ENCODE measurements around the gene BMS1.

The BMS1 gene

GRCh38 chr10:42877496-42878030, 95.0 kb downstream of the BMS1 start:
- H3K36me3 ChIP-seq (ENCODE audit: insufficient read depth, low read length) = no peaks in the 10 kb centered on the region
- no peaks in the 10 kb centered on the region for H3K9me2 ChIP-seq (ENCODE audit: low read depth, low read length)
- TF ChIP-seq EZH2 (IDR thresholded peaks at IDR 0.05; ENCODE audit: borderline replicate concordance, low read length) (no peak), CTCF (IDR thresholded peaks at IDR 0.05; ENCODE audit: low read length) (no peak)
- H3K9ac ChIP-seq (ENCODE audit: low read length) = no peak overlapping the region
- H3K79me2 ChIP-seq (ENCODE audit: insufficient read depth, low read length) = no peaks in the 10 kb centered on the region
- H3K9me3 ChIP-seq (ENCODE audit: low read length) = no peaks in the 10 kb centered on the region
- no peak overlapping the region for H2AFZ ChIP-seq (ENCODE audit: low read length)
- no peaks in the 10 kb centered on the region for H3F3A ChIP-seq (ENCODE audit: insufficient read depth, low read length)
- no peaks in the 10 kb centered on the region for H3K4me1 ChIP-seq (ENCODE audit: insufficient read depth, low read length, severe bottlenecking)
- H3K4me2 ChIP-seq (ENCODE audit: low read length) = no peak overlapping the region
- no peaks in the 10 kb centered on the region for H3K27me3 ChIP-seq (ENCODE audit: insufficient read depth, low read length)
- H3K27ac ChIP-seq (ENCODE audit: low read depth, low read length, poor library complexity, severe bottlenecking) = no peak overlapping the region
- no peaks in the 10 kb centered on the region for H4K20me1 ChIP-seq (ENCODE audit: insufficient read depth, low read length)
- H3K4me3 ChIP-seq (ENCODE audit: low read depth, low read length, poor library complexity, severe bottlenecking) = no peak overlapping the region

- Histone ChIP-seq H3K4me3 (ENCODE audit: low read depth, low read length, poor library complexity, severe bottlenecking) (no peak overlapping the region), H2AFZ (ENCODE audit: low read length) (no peak overlapping the region), H3K9me2 (ENCODE audit: low read depth, low read length) (no peaks in the 10 kb centered on the region), H3K27ac (ENCODE audit: low read depth, low read length, poor library complexity, severe bottlenecking) (no peak overlapping the region), H3K9ac (ENCODE audit: low read length) (no peak overlapping the region), H3K79me2 (ENCODE audit: insufficient read depth, low read length) (no peaks in the 10 kb centered on the region), H3F3A (ENCODE audit: insufficient read depth, low read length) (no peaks in the 10 kb centered on the region), H4K20me1 (ENCODE audit: insufficient read depth, low read length) (no peaks in the 10 kb centered on the region), H3K9me3 (ENCODE audit: low read length) (no peaks in the 10 kb centered on the region), H3K27me3 (ENCODE audit: insufficient read depth, low read length) (peaks cover 3% of the 10 kb centered on the region; the same call in 1 of the 2 replicates), H3K36me3 (ENCODE audit: insufficient read depth, low read length) (no peaks in the 10 kb centered on the region), H3K4me1 (ENCODE audit: insufficient read depth, low read length, severe bottlenecking) (no peaks in the 10 kb centered on the region), H3K4me2 (ENCODE audit: low read length) (no peak overlapping the region)
- TF ChIP-seq EZH2 (IDR thresholded peaks at IDR 0.05; ENCODE audit: borderline replicate concordance, low read length) = no peak
- TF ChIP-seq CTCF (IDR thresholded peaks at IDR 0.05; ENCODE audit: low read length) = no peak
Observed at GRCh38 chr10:42878134-42878820, 95.7 kb downstream of the BMS1 start.

GRCh38 chr10:42878821-42879195, 96.2 kb downstream of the BMS1 start:
- no peak overlapping the region for H2AFZ ChIP-seq (ENCODE audit: low read length)
- H3K79me2 ChIP-seq (ENCODE audit: insufficient read depth, low read length) = no peaks in the 10 kb centered on the region
- no peaks in the 10 kb centered on the region for H3K9me3 ChIP-seq (ENCODE audit: low read length)
- no peak overlapping the region for H3K27ac ChIP-seq (ENCODE audit: low read depth, low read length, poor library complexity, severe bottlenecking)
- no peak overlapping the region for H3K4me3 ChIP-seq (ENCODE audit: low read depth, low read length, poor library complexity, severe bottlenecking)
- no peaks in the 10 kb centered on the region for H3K36me3 ChIP-seq (ENCODE audit: insufficient read depth, low read length)
- no peaks in the 10 kb centered on the region for H3K9me2 ChIP-seq (ENCODE audit: low read depth, low read length)
- no peaks in the 10 kb centered on the region for H4K20me1 ChIP-seq (ENCODE audit: insufficient read depth, low read length)
- H3K4me2 ChIP-seq (ENCODE audit: low read length) = no peak overlapping the region
- H3F3A ChIP-seq (ENCODE audit: insufficient read depth, low read length) = no peaks in the 10 kb centered on the region
- no peak overlapping the region for H3K9ac ChIP-seq (ENCODE audit: low read length)
- H3K27me3 ChIP-seq (ENCODE audit: insufficient read depth, low read length) = peaks cover 3% of the 10 kb centered on the region; the same call in 1 of the 2 replicates
- TF ChIP-seq EZH2 (IDR thresholded peaks at IDR 0.05; ENCODE audit: borderline replicate concordance, low read length) (no peak), CTCF (IDR thresholded peaks at IDR 0.05; ENCODE audit: low read length) (no peak)
- H3K4me1 ChIP-seq (ENCODE audit: insufficient read depth, low read length, severe bottlenecking) = no peaks in the 10 kb centered on the region

Measured in OCI-LY1 (cell line).